HG03520 (cell line): ENCODE measurements around the gene MACROD2.
"Not testable (repeated sequence)": the region's sequence is repeated elsewhere in the genome, so short reads cannot be mapped to it uniquely, and the experiment has no call there.

Experiments
- ATAC-seq: cut with Tn5 transposase; IDR thresholded peaks from one replicate; pipeline ENCODE4 v1.9.1; 2021; ENCODE audit warnings: mild to moderate bottlenecking, moderate library complexity; ENCODE audit not compliant: unreplicated experiment

MACROD2 gene

GRCh38 chr20:14245368-14245970 lies 250.2 kb downstream of the MACROD2 start:
- no peak for ATAC-seq

- ATAC-seq: no peak
Observed at GRCh38 chr20:14259689-14260088, 264.4 kb downstream of the MACROD2 start.

- ATAC-seq: no peak
Observed at GRCh38 chr20:14260367-14260766, 265.1 kb downstream of the MACROD2 start.

GRCh38 chr20:14264869-14265268 lies 269.6 kb downstream of the MACROD2 start:
- ATAC-seq: no peak

GRCh38 chr20:14266246-14266645 lies 270.9 kb downstream of the MACROD2 start:
- no peak for ATAC-seq

- not testable (repeated sequence) for ATAC-seq
Observed at GRCh38 chr20:14270751-14271150, 275.4 kb downstream of the MACROD2 start.

GRCh38 chr20:14282140-14282539 lies 286.8 kb downstream of the MACROD2 start:
- ATAC-seq: no peak

GRCh38 chr20:14284443-14284842 lies 289.1 kb downstream of the MACROD2 start:
- no peak for ATAC-seq

- ATAC-seq: no peak
Observed at GRCh38 chr20:14288341-14289330, 293.3 kb downstream of the MACROD2 start.

- ATAC-seq: no peak
Observed at GRCh38 chr20:14291502-14291901, 296.2 kb downstream of the MACROD2 start.

GRCh38 chr20:14295238-14295637 lies 299.9 kb downstream of the MACROD2 start:
- ATAC-seq: no peak

- no peak for ATAC-seq
Observed at GRCh38 chr20:14295770-14296309, 300.5 kb downstream of the MACROD2 start.

- no peak for ATAC-seq
Observed at GRCh38 chr20:14299831-14300230, 304.5 kb downstream of the MACROD2 start.

- ATAC-seq: no peak
Observed at GRCh38 chr20:14303106-14303505, 307.8 kb downstream of the MACROD2 start.

- no peak for ATAC-seq
Observed at GRCh38 chr20:14303651-14304050, 308.3 kb downstream of the MACROD2 start.

GRCh38 chr20:14304472-14304871 lies 309.2 kb downstream of the MACROD2 start:
- no peak for ATAC-seq

- ATAC-seq: no peak
Observed at GRCh38 chr20:14307956-14308355, 312.6 kb downstream of the MACROD2 start.

- ATAC-seq: no peak
Observed at GRCh38 chr20:14310977-14311627, 315.8 kb downstream of the MACROD2 start.

GRCh38 chr20:14312001-14312400 lies 316.7 kb downstream of the MACROD2 start:
- ATAC-seq: no peak

GRCh38 chr20:14313341-14314020 lies 318.2 kb downstream of the MACROD2 start:
- ATAC-seq: no peak

GRCh38 chr20:14319704-14320103 lies 324.4 kb downstream of the MACROD2 start:
- ATAC-seq: no peak
